Esophagus (tissue), 2 donors: ENCODE data around the gene AP3S1. TPM values are rescaled to one million over a fixed set of nuclear protein-coding genes. Genes with fewer than 3 reads are reported as not detected.

Experiments used
- H3K27ac ChIP-seq, 2 donors: one replicate each; pipeline ENCODE4 v1.5.1; 2013; ENCODE audit warnings: low read depth in 2 of 2, mild to moderate bottlenecking in 2 of 2, inconsistent platforms in 1 of 2, low read length in 1 of 2, moderate library complexity in 1 of 2
- H3K27me3 ChIP-seq, 2 donors: one replicate each; pipeline ENCODE4 v1.6.1; 2013; ENCODE audit warnings: low read length in 2 of 2, control low read depth in 1 of 2, mild to moderate bottlenecking in 1 of 2; ENCODE audit not compliant: insufficient read depth in 2 of 2, control insufficient read depth in 1 of 2
- H3K36me3 ChIP-seq, 2 donors: one replicate each; pipeline ENCODE4 v1.6.1; 2013; ENCODE audit warnings: low read length in 1 of 2; ENCODE audit not compliant: control insufficient read depth in 2 of 2, insufficient read depth in 2 of 2
- H3K4me1 ChIP-seq, 2 donors: one replicate each; pipeline ENCODE4 v1.6.1; 2013; ENCODE audit warnings: low read length in 1 of 2; ENCODE audit not compliant: control insufficient read depth in 2 of 2, insufficient read depth in 2 of 2
- H3K4me3 ChIP-seq, 2 donors: one replicate each; pipeline ENCODE4 v1.5.1; 2013; ENCODE audit warnings: low read length in 2 of 2, mild to moderate bottlenecking in 2 of 2, low read depth in 1 of 2, moderate library complexity in 1 of 2
- H3K9me3 ChIP-seq, 2 donors: one replicate each; pipeline ENCODE4 v1.6.1; 2013; ENCODE audit warnings: mild to moderate bottlenecking in 2 of 2, low read depth in 1 of 2, low read length in 1 of 2, moderate library complexity in 1 of 2; ENCODE audit not compliant: control insufficient read depth in 2 of 2, insufficient read depth in 1 of 2
- WGBS, 2 donors: extraction: QIAGEN DNeasy Blood & Tissue Kit; methylation state at CpG; one replicate each; pipeline ENCODE4 v1.1.7; 2013; 5-methylcytosine and 5-hydroxymethylcytosine counted together
- polyA plus RNA-seq, 2 donors: library from polyadenylated mRNA; stranded (reverse); fragments of 200-250 nt; gene quantifications; one replicate each; pipeline ENCODE4 v1.2.3, GENCODE V29; 2013
- donor health status: healthy with polysubstance abuse.
- donor health status: Bipolar disorder and iron deficiency.

AP3S1 gene
- polyA plus RNA-seq, 2 donors: 60.5 to 79.4 TPM

- Histone ChIP-seq H3K27me3 (no peaks in the 10 kb centered on the region), H3K4me3 (peak overlapping the region; percentile 97 to 100), H3K4me1 (peaks cover 0 to 6% of the 10 kb centered on the region in 2 donors), H3K9me3 (no peaks in the 10 kb centered on the region), H3K36me3 (no peaks in the 10 kb centered on the region), H3K27ac (peak overlapping the region; percentile 90 to 98)
- WGBS, 2 donors: 0% methylated on average over 59 to 68 of the region's 68 CpGs
Observed at GRCh38 chr5:115842089-115842935, 577 bp downstream of the AP3S1 start.

- Histone ChIP-seq H3K27ac (no peak overlapping the region), H3K9me3 (no peaks in the 10 kb centered on the region), H3K4me3 (peak overlapping the region in 1 of 2 donors; percentile 97), H3K36me3 (no peaks in the 10 kb centered on the region), H3K4me1 (peaks cover 0 to 6% of the 10 kb centered on the region in 2 donors), H3K27me3 (no peaks in the 10 kb centered on the region)
- 12 to 13% methylated on average over 3 of the region's 3 CpGs for WGBS, 2 donors
Observed at GRCh38 chr5:115842952-115843351, 1.2 kb downstream of the AP3S1 start.

- no peak overlapping the region for H3K27ac ChIP-seq
- peak overlapping the region in 1 of 2 donors; percentile 97 for H3K4me3 ChIP-seq
- no peaks in the 10 kb centered on the region for H3K36me3 ChIP-seq
- H3K9me3 ChIP-seq: no peaks in the 10 kb centered on the region
- H3K27me3 ChIP-seq: no peaks in the 10 kb centered on the region
- peaks cover 0 to 6% of the 10 kb centered on the region in 2 donors for H3K4me1 ChIP-seq
- 69 to 71% methylated on average over 6 of the region's 6 CpGs for WGBS, 2 donors
Observed at GRCh38 chr5:115843444-115844130, 1.9 kb downstream of the AP3S1 start.

- Histone ChIP-seq H3K27me3 (no peaks in the 10 kb centered on the region), H3K36me3 (no peaks in the 10 kb centered on the region), H3K4me3 (no peak overlapping the region), H3K9me3 (no peaks in the 10 kb centered on the region), H3K27ac (no peak overlapping the region), H3K4me1 (peaks cover 0 to 3% of the 10 kb centered on the region in 2 donors)
- WGBS, 2 donors: 74 to 78% methylated on average over 7 of the region's 7 CpGs
Observed at GRCh38 chr5:115844321-115844817, 2.6 kb downstream of the AP3S1 start.

GRCh38 chr5:115847290-115847689 lies 5.6 kb downstream of the AP3S1 start:
- Histone ChIP-seq H3K27ac (peak overlapping the region in 1 of 2 donors; percentile 7), H3K27me3 (no peaks in the 10 kb centered on the region), H3K36me3 (no peaks in the 10 kb centered on the region), H3K9me3 (no peaks in the 10 kb centered on the region), H3K4me1 (peaks cover 0 to 3% of the 10 kb centered on the region in 2 donors), H3K4me3 (no peak overlapping the region)
- WGBS, 2 donors: 64 to 70% methylated on average over 7 of the region's 7 CpGs

- H3K4me3 ChIP-seq: no peak overlapping the region
- no peaks in the 10 kb centered on the region for H3K9me3 ChIP-seq
- peaks cover 0 to 3% of the 10 kb centered on the region in 2 donors for H3K4me1 ChIP-seq
- H3K36me3 ChIP-seq: no peaks in the 10 kb centered on the region
- WGBS, 2 donors: 93 to 95% methylated on average over 3 of the region's 3 CpGs
- no peak overlapping the region for H3K27ac ChIP-seq
- no peaks in the 10 kb centered on the region for H3K27me3 ChIP-seq
Observed at GRCh38 chr5:115849258-115849798, 7.6 kb downstream of the AP3S1 start.

- Histone ChIP-seq H3K27me3 (no peaks in the 10 kb centered on the region), H3K27ac (no peak overlapping the region), H3K9me3 (no peaks in the 10 kb centered on the region), H3K4me1 (no peaks in the 10 kb centered on the region), H3K4me3 (no peak overlapping the region), H3K36me3 (no peaks in the 10 kb centered on the region)
- 53 to 57% methylated on average over 4 of the region's 4 CpGs for WGBS, 2 donors
Observed at GRCh38 chr5:115850744-115851416, 9.1 kb downstream of the AP3S1 start.

- Histone ChIP-seq H3K4me1 (no peaks in the 10 kb centered on the region), H3K9me3 (no peaks in the 10 kb centered on the region), H3K36me3 (no peaks in the 10 kb centered on the region), H3K4me3 (no peak overlapping the region), H3K27ac (no peak overlapping the region), H3K27me3 (no peaks in the 10 kb centered on the region)
- 94 to 97% methylated on average over 3 of the region's 3 CpGs for WGBS, 2 donors
Observed at GRCh38 chr5:115854139-115854538, 12.4 kb downstream of the AP3S1 start.

- WGBS, 2 donors: 71% methylated on average over 1 of the region's 1 CpG
Observed at GRCh38 chr5:115855959-115856358, 14.2 kb downstream of the AP3S1 start.

More at GRCh38 chr5:115855959-115856358, 14.2 kb downstream of the AP3S1 start:
- H3K4me1 ChIP-seq: no peaks in the 10 kb centered on the region
- H3K27ac ChIP-seq: no peak overlapping the region
- no peaks in the 10 kb centered on the region for H3K36me3 ChIP-seq
- no peaks in the 10 kb centered on the region for H3K9me3 ChIP-seq
- no peak overlapping the region for H3K4me3 ChIP-seq
- H3K27me3 ChIP-seq: no peaks in the 10 kb centered on the region
